ENCODE results near the gene PPARA. TPM values are rescaled to one million over a fixed set of nuclear protein-coding genes. Genes with fewer than 3 reads are reported as not detected.
A peak's percentile ranks its signal among the peaks of the same experiment; 100 is the strongest.

The PPARA gene
- total and polyA plus RNA-seq, 2 of the 4 experiments (the other 2 are of a cell fraction) = 3.1 to 7.0 TPM

DNA sequence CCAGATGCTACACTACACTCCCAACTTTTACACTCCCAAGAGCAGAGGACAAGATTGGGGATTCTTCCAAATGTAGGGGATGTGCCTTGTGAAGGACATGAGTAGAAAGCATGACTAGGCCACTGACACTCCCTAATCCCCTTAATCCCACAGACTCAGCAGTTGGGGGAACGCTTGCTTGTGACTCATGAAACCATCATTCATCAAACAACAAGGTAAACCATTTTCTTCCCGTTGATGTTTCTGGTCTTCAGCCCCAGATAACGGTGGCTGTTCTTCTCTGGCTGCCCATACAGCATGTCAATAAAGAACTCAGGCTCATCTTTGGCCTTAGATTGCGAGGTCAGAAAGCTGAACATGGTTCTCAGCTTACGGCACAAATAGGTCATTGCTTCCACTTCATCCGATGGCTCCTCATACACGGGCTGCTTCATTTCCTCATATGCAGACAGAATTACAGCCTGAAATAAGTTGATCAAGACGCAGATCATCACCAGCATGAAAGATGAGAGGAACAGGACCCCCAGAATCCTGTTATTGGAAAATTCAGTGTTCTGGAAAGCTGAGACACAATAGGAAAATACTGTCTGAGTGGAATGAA is 106.1 kb downstream of the PPARA start:
- Histone ChIP-seq H3K27ac (ENCODE audit: insufficient read depth, low read length) (no peak overlapping the region), H3K23ac (ENCODE audit: low read depth, low read length) (no peak overlapping the region), H3K14ac (replicated peaks; ENCODE audit: low read depth, low read length) (no peak overlapping the region), H3K56ac (ENCODE audit: extremely low read depth, insufficient read depth, low read length) (no peak overlapping the region), H3K79me1 (ENCODE audit: low read depth in 1 of 2, low read length in 2 of 2) (peaks cover under 1% of the 10 kb centered on the region in 2 experiments; a peak in 1 of 4 replicates), H4K20me1 (ENCODE audit: insufficient read depth, low read length) (no peaks in the 10 kb centered on the region), H3K9ac (ENCODE audit: low read depth, low read length) (no peak overlapping the region), H2BK15ac (ENCODE audit: low read depth, low read length) (no peak overlapping the region), H2BK120ac (ENCODE audit: low read depth, low read length) (no peak overlapping the region), H3K4me3 (ENCODE audit: insufficient read depth, low read depth, low read length) (no peak overlapping the region), H4K91ac (ENCODE audit: insufficient read depth, low read depth, low read length) (no peak overlapping the region), H3K9me1 (ENCODE audit: insufficient read depth, low read length) (peaks cover 4% of the 10 kb centered on the region; the same call in 1 of the 2 replicates), H4K8ac (ENCODE audit: low read depth in 2 of 2, low read length in 2 of 2) (no peak overlapping the region), H3K36me3 (ENCODE audit: control insufficient read depth, insufficient read depth, low read length) (no peaks in the 10 kb centered on the region), H3K27me3 (ENCODE audit: control insufficient read depth, insufficient read depth, low read length) (peaks cover 17% of the 10 kb centered on the region), H2BK5ac (ENCODE audit: low read depth, low read length, poor library complexity, severe bottlenecking) (no peak overlapping the region), H4K5ac (ENCODE audit: low read depth, low read length) (no peak overlapping the region), H3K4me2 (ENCODE audit: low read depth, low read length) (no peak overlapping the region), H3K4me1 (ENCODE audit: control insufficient read depth, insufficient read depth, low read length) (peaks cover 2% of the 10 kb centered on the region; the same call in 1 of the 2 replicates), H3K4ac (ENCODE audit: low read depth, low read length) (no peak overlapping the region), H2AK9ac (replicated peaks; ENCODE audit: low read depth, low read length, poor library complexity) (no peak overlapping the region), H2BK20ac (ENCODE audit: low read depth, low read length) (no peak overlapping the region), H3K9me3 (ENCODE audit: control insufficient read depth, insufficient read depth, low read length) (peaks cover 13% of the 10 kb centered on the region), H3K18ac (ENCODE audit: low read depth, low read length) (no peak overlapping the region), H2AK5ac (ENCODE audit: low read depth, low read length) (no peak overlapping the region), H2AFZ (replicated peaks; ENCODE audit: low read length, poor library complexity) (no peak overlapping the region)
- ATAC-seq (ENCODE audit: low read depth) (peak; percentile 54), DNase-seq (peak; percentile 63)
- ChIA-PET CTCF (no interaction called here), POLR2A (ENCODE audit: unreplicated experiment) (no interaction called here)
- dilution Hi-C loops (cut with HindIII; ENCODE audit: low sequenced_read_pairs, unreplicated experiment) = no loop called here
- TF ChIP-seq SMC3 (IDR thresholded peaks at IDR 0.05; ENCODE audit: low read depth, low read length) (no peak), FOS (IDR thresholded peaks at IDR 0.05; ENCODE audit: low read depth, low read length) (peak; percentile 54), RFX5 (IDR thresholded peaks at IDR 0.05; ENCODE audit: low read depth, low read length) (no peak), MAFK (IDR thresholded peaks at IDR 0.05; ENCODE audit: low read depth, low read length) (peak; percentile 48; the same call in 1 of the 2 replicates), RAD21 (IDR thresholded peaks at IDR 0.05; ENCODE audit: low read length) (no peak), NFE2L2 (IDR thresholded peaks at IDR 0.05; ENCODE audit: low read depth, low read length) (0 out of 2 replicates have a peak, but pooled peaks have one; percentile 3)
- TF ChIP-seq, protein P1, sequence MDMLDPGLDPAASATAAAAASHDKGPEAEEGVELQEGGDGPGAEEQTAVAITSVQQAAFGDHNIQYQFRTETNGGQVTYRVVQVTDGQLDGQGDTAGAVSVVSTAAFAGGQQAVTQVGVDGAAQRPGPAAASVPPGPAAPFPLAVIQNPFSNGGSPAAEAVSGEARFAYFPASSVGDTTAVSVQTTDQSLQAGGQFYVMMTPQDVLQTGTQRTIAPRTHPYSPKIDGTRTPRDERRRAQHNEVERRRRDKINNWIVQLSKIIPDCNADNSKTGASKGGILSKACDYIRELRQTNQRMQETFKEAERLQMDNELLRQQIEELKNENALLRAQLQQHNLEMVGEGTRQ (IDR thresholded peaks at IDR 0.05; ENCODE audit: low read depth, low read length) = no peak
- TF ChIP-seq, protein P2, sequence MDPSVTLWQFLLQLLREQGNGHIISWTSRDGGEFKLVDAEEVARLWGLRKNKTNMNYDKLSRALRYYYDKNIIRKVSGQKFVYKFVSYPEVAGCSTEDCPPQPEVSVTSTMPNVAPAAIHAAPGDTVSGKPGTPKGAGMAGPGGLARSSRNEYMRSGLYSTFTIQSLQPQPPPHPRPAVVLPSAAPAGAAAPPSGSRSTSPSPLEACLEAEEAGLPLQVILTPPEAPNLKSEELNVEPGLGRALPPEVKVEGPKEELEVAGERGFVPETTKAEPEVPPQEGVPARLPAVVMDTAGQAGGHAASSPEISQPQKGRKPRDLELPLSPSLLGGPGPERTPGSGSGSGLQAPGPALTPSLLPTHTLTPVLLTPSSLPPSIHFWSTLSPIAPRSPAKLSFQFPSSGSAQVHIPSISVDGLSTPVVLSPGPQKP (IDR thresholded peaks at IDR 0.05; ENCODE audit: borderline replicate concordance, low read depth, low read length) = no peak
- in situ Hi-C loops (cut with MboI; ENCODE audit: low sequenced_read_pairs) = no loop called here
- no TSS peak for BruUV-seq (replicated peaks)
- intact Hi-C loops (cut with micrococcal nuclease) = no loop called here
- 49% methylated on average over 5 of the region's 8 CpGs; no CpG with 5 or more reads in 1 of the 2 experiments for WGBS, 2 experiments (ENCODE audit: extremely low coverage in 2 of 2, insufficient read length in 1 of 2)

Data from IMR-90 (cell line).